ENCODE measurements around the gene ADAMTS2.
A peak's percentile ranks its signal among the peaks of the same experiment; 100 is the strongest.

Gene ADAMTS2

GRCh38 chr5:179315356-179315890, 29.8 kb downstream of the ADAMTS2 start:
- no CpG with 5 or more reads among the region's 16 CpGs for WGBS (ENCODE audit: extremely low coverage, insufficient coverage, insufficient read length)
- H3K9ac ChIP-seq (ENCODE audit: low read length): no peak overlapping the region

GRCh38 chr5:179314606-179315355, 30.5 kb downstream of the ADAMTS2 start:
- Histone ChIP-seq H3K9ac (ENCODE audit: low read length) (no peak overlapping the region), H3K4ac (ENCODE audit: low read depth, low read length) (no peak overlapping the region), H3K23ac (ENCODE audit: low read length) (no peak overlapping the region), H3K4me3 (ENCODE audit: low read depth, low read length) (no peak overlapping the region), H3K36me3 (ENCODE audit: control insufficient read depth in 1 of 2, insufficient read depth in 2 of 2, low read length in 2 of 2) (peaks cover 0 to 2% of the 10 kb centered on the region in 2 experiments), H4K12ac (ENCODE audit: low read depth, low read length) (no peak overlapping the region), H3K79me2 (ENCODE audit: control insufficient read depth, insufficient read depth, low read length, poor library complexity) (no peaks in the 10 kb centered on the region), H2BK12ac (ENCODE audit: low read length) (no peak overlapping the region), H4K8ac (ENCODE audit: low read depth, low read length) (no peak overlapping the region), H3K27ac (ENCODE audit: low read depth, low read length) (no peak overlapping the region), H2AK5ac (ENCODE audit: low read length) (no peak overlapping the region), H3K79me1 (ENCODE audit: low read length) (no peaks in the 10 kb centered on the region), H2BK5ac (ENCODE audit: low read depth, low read length, poor library complexity) (no peak overlapping the region), H3K27me3 (ENCODE audit: insufficient read depth, low read length) (no peaks in the 10 kb centered on the region), H4K91ac (ENCODE audit: low read depth, low read length) (no peak overlapping the region), H2BK120ac (ENCODE audit: insufficient read depth, low read length, poor library complexity) (no peak overlapping the region), H3K18ac (ENCODE audit: low read length) (no peak overlapping the region), H3K9me3 (ENCODE audit: insufficient read depth, low read depth, low read length) (peaks cover 10% of the 10 kb centered on the region), H2AFZ (ENCODE audit: insufficient read depth, low read length, poor library complexity) (no peak overlapping the region), H3K14ac (ENCODE audit: low read length) (no peak overlapping the region), H3K4me2 (ENCODE audit: low read length) (no peak overlapping the region), H3K4me1 (ENCODE audit: control insufficient read depth in 1 of 2, insufficient read depth in 2 of 2, low read length in 2 of 2) (peaks cover 5 to 6% of the 10 kb centered on the region in 2 experiments)
- no CpG with 5 or more reads among the region's 12 CpGs for WGBS (ENCODE audit: extremely low coverage, insufficient coverage, insufficient read length)
- no peak for DNase-seq

More at GRCh38 chr5:179315356-179315890, 29.8 kb downstream of the ADAMTS2 start:
- Histone ChIP-seq H4K12ac (ENCODE audit: low read depth, low read length) (no peak overlapping the region), H3K9me3 (ENCODE audit: insufficient read depth, low read depth, low read length) (peaks cover 10% of the 10 kb centered on the region), H3K4ac (ENCODE audit: low read depth, low read length) (no peak overlapping the region), H3K79me2 (ENCODE audit: control insufficient read depth, insufficient read depth, low read length, poor library complexity) (no peaks in the 10 kb centered on the region), H3K18ac (ENCODE audit: low read length) (peak overlapping the region; percentile 17), H2BK120ac (ENCODE audit: insufficient read depth, low read length, poor library complexity) (no peak overlapping the region), H2AFZ (ENCODE audit: insufficient read depth, low read length, poor library complexity) (peak overlapping the region; percentile 23), H4K91ac (ENCODE audit: low read depth, low read length) (no peak overlapping the region), H2AK5ac (ENCODE audit: low read length) (no peak overlapping the region), H3K27ac (ENCODE audit: low read depth, low read length) (no peak overlapping the region), H2BK5ac (ENCODE audit: low read depth, low read length, poor library complexity) (no peak overlapping the region), H3K14ac (ENCODE audit: low read length) (no peak overlapping the region), H3K4me3 (ENCODE audit: low read depth, low read length) (no peak overlapping the region), H4K8ac (ENCODE audit: low read depth, low read length) (no peak overlapping the region), H3K4me1 (ENCODE audit: control insufficient read depth in 1 of 2, insufficient read depth in 2 of 2, low read length in 2 of 2) (peaks cover 6% of the 10 kb centered on the region in 2 experiments), H3K23ac (ENCODE audit: low read length) (no peak overlapping the region), H2BK12ac (ENCODE audit: low read length) (no peak overlapping the region), H3K36me3 (ENCODE audit: control insufficient read depth in 1 of 2, insufficient read depth in 2 of 2, low read length in 2 of 2) (peaks cover 0 to 2% of the 10 kb centered on the region in 2 experiments), H3K79me1 (ENCODE audit: low read length) (no peaks in the 10 kb centered on the region), H3K27me3 (ENCODE audit: insufficient read depth, low read length) (no peaks in the 10 kb centered on the region), H3K4me2 (ENCODE audit: low read length) (no peak overlapping the region)
- DNase-seq: no peak

- no peaks in the 10 kb centered on the region for H3K79me1 ChIP-seq (ENCODE audit: low read length)
- H4K12ac ChIP-seq (ENCODE audit: low read depth, low read length): no peak overlapping the region
- no peak overlapping the region for H3K23ac ChIP-seq (ENCODE audit: low read length)
- H4K8ac ChIP-seq (ENCODE audit: low read depth, low read length): no peak overlapping the region
- peaks cover 10% of the 10 kb centered on the region for H3K9me3 ChIP-seq (ENCODE audit: insufficient read depth, low read depth, low read length)
- H4K91ac ChIP-seq (ENCODE audit: low read depth, low read length): no peak overlapping the region
- no peak overlapping the region for H3K4me2 ChIP-seq (ENCODE audit: low read length)
- no peak overlapping the region for H2AFZ ChIP-seq (ENCODE audit: insufficient read depth, low read length, poor library complexity)
- H2BK12ac ChIP-seq (ENCODE audit: low read length): no peak overlapping the region
- no peak overlapping the region for H2AK5ac ChIP-seq (ENCODE audit: low read length)
- H3K18ac ChIP-seq (ENCODE audit: low read length): no peak overlapping the region
- DNase-seq: no peak
- H2BK5ac ChIP-seq (ENCODE audit: low read depth, low read length, poor library complexity): no peak overlapping the region
- H3K4ac ChIP-seq (ENCODE audit: low read depth, low read length): no peak overlapping the region
- H3K79me2 ChIP-seq (ENCODE audit: control insufficient read depth, insufficient read depth, low read length, poor library complexity): no peaks in the 10 kb centered on the region
- H3K27me3 ChIP-seq (ENCODE audit: insufficient read depth, low read length): no peaks in the 10 kb centered on the region
- no peak overlapping the region for H3K27ac ChIP-seq (ENCODE audit: low read depth, low read length)
- H3K4me3 ChIP-seq (ENCODE audit: low read depth, low read length): no peak overlapping the region
- no peak overlapping the region for H2BK120ac ChIP-seq (ENCODE audit: insufficient read depth, low read length, poor library complexity)
- peaks cover 5 to 6% of the 10 kb centered on the region in 2 experiments for H3K4me1 ChIP-seq (ENCODE audit: control insufficient read depth in 1 of 2, insufficient read depth in 2 of 2, low read length in 2 of 2)
- no peak overlapping the region for H3K14ac ChIP-seq (ENCODE audit: low read length)
- H3K9ac ChIP-seq (ENCODE audit: low read length): no peak overlapping the region
- peaks cover 0 to 2% of the 10 kb centered on the region in 2 experiments for H3K36me3 ChIP-seq (ENCODE audit: control insufficient read depth in 1 of 2, insufficient read depth in 2 of 2, low read length in 2 of 2)
- WGBS (ENCODE audit: extremely low coverage, insufficient coverage, insufficient read length): no CpG with 5 or more reads among the region's 31 CpGs
These were observed 31.3 kb downstream of the ADAMTS2 start for GRCh38 chr5:179313849-179314521.

GRCh38 chr5:179312557-179313235, 32.6 kb downstream of the ADAMTS2 start:
- no peak overlapping the region for H3K18ac ChIP-seq (ENCODE audit: low read length)
- no peaks in the 10 kb centered on the region for H3K27me3 ChIP-seq (ENCODE audit: insufficient read depth, low read length)
- H4K8ac ChIP-seq (ENCODE audit: low read depth, low read length): no peak overlapping the region
- H3K23ac ChIP-seq (ENCODE audit: low read length): no peak overlapping the region
- H3K27ac ChIP-seq (ENCODE audit: low read depth, low read length): no peak overlapping the region
- H3K4me3 ChIP-seq (ENCODE audit: low read depth, low read length): no peak overlapping the region
- peaks cover 10% of the 10 kb centered on the region for H3K9me3 ChIP-seq (ENCODE audit: insufficient read depth, low read depth, low read length)
- no peak overlapping the region for H4K91ac ChIP-seq (ENCODE audit: low read depth, low read length)
- no peak overlapping the region for H3K14ac ChIP-seq (ENCODE audit: low read length)
- H2BK12ac ChIP-seq (ENCODE audit: low read length): no peak overlapping the region
- no peak overlapping the region for H2BK5ac ChIP-seq (ENCODE audit: low read depth, low read length, poor library complexity)
- no peak overlapping the region for H2BK120ac ChIP-seq (ENCODE audit: insufficient read depth, low read length, poor library complexity)
- no peak overlapping the region for H3K9ac ChIP-seq (ENCODE audit: low read length)
- DNase-seq: no peak
- H4K12ac ChIP-seq (ENCODE audit: low read depth, low read length): no peak overlapping the region
- H3K4ac ChIP-seq (ENCODE audit: low read depth, low read length): no peak overlapping the region
- H3K4me1 ChIP-seq (ENCODE audit: control insufficient read depth in 1 of 2, insufficient read depth in 2 of 2, low read length in 2 of 2): peaks cover 5 to 6% of the 10 kb centered on the region in 2 experiments
- no peaks in the 10 kb centered on the region for H3K79me1 ChIP-seq (ENCODE audit: low read length)
- H3K36me3 ChIP-seq (ENCODE audit: control insufficient read depth in 1 of 2, insufficient read depth in 2 of 2, low read length in 2 of 2): peaks cover 2% of the 10 kb centered on the region in 2 experiments
- H3K79me2 ChIP-seq (ENCODE audit: control insufficient read depth, insufficient read depth, low read length, poor library complexity): no peaks in the 10 kb centered on the region
- H3K4me2 ChIP-seq (ENCODE audit: low read length): no peak overlapping the region
- WGBS (ENCODE audit: extremely low coverage, insufficient coverage, insufficient read length): no CpG with 5 or more reads among the region's 17 CpGs
- H2AFZ ChIP-seq (ENCODE audit: insufficient read depth, low read length, poor library complexity): no peak overlapping the region
- no peak overlapping the region for H2AK5ac ChIP-seq (ENCODE audit: low read length)
